ENCODE data around the gene LRFN5. TPM values are rescaled to one million over a fixed set of nuclear protein-coding genes. Genes with fewer than 3 reads are reported as not detected.
A peak's percentile ranks its signal among the peaks of the same experiment; 100 is the strongest.
"Not testable (repeated sequence)": the region's sequence is repeated elsewhere in the genome, so short reads cannot be mapped to it uniquely, and the experiment has no call there.

LRFN5 gene
- 13.3 TPM for total RNA-seq (ENCODE audit: unreplicated experiment)
- long read RNA-seq, partial matches to known transcripts, result 0 of 1 reads
- long read RNA-seq, other reads (novel, unspliced or antisense), result 1 of 1 reads

DNA sequence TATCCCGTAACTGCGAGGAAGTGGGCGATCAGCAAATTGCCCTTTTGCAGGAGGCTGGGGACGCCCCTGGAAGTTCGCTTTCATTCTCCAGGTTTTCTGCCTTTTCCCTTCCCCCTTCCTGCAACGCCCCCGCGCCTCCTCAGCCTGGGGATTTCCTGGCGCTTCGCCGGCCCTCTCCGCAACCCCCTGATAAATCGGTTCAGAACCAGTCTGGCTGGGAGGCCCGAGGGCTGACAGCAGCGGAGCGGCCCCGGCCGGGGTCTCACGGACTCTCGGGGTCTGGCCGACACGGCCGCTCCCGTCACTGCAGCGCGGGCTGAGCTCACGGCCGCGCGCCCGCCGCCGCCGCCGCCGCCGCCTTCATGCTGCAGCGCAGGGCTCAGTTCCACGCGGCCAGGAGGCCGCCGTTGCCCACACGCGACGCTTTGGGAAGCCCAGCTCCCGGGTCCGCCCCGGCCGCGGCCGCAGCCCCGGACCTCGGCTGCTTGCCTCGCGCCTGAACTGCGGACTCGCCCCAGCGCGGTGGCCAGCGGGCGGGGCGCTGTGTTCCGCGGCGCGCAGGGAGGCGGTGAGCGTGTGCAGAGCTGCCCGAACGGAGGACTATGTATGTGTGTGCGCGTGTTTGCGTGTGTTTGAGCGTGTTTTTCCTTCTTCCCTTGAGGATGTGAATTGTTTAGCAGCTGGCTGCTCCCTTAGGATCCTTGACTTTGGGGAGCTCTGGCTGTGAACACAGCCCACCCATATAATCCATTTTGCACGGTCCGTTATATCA is at the start of gene LRFN5:
TSS of gene LRFN5 (plus strand) at position 345 of the 772 bp plus-strand sequence.
- H3K27ac Mint-ChIP-seq (ENCODE audit: unreplicated experiment), result peak within 1 kb of the TSS; percentile 99
- TF ChIP-seq, protein P1, sequence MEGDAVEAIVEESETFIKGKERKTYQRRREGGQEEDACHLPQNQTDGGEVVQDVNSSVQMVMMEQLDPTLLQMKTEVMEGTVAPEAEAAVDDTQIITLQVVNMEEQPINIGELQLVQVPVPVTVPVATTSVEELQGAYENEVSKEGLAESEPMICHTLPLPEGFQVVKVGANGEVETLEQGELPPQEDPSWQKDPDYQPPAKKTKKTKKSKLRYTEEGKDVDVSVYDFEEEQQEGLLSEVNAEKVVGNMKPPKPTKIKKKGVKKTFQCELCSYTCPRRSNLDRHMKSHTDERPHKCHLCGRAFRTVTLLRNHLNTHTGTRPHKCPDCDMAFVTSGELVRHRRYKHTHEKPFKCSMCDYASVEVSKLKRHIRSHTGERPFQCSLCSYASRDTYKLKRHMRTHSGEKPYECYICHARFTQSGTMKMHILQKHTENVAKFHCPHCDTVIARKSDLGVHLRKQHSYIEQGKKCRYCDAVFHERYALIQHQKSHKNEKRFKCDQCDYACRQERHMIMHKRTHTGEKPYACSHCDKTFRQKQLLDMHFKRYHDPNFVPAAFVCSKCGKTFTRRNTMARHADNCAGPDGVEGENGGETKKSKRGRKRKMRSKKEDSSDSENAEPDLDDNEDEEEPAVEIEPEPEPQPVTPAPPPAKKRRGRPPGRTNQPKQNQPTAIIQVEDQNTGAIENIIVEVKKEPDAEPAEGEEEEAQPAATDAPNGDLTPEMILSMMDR (IDR thresholded peaks at IDR 0.05; ENCODE audit: unreplicated experiment), result no peak
- peak within 1 kb of the TSS; percentile 97 for H3K4me3 Mint-ChIP-seq (ENCODE audit: unreplicated experiment)
- H3K27me3 Mint-ChIP-seq (ENCODE audit: unreplicated experiment), result peaks cover 19% of the 10 kb centered on the region
- H3K4me1 Mint-ChIP-seq (ENCODE audit: unreplicated experiment), result peaks cover 25% of the 10 kb centered on the region
- DNase-seq (ENCODE audit: low spot score), result peak; percentile 58
- no peaks in the 10 kb centered on the region for H3K36me3 Mint-ChIP-seq (ENCODE audit: low read depth, unreplicated experiment)
- H3K9me3 Mint-ChIP-seq (ENCODE audit: unreplicated experiment), result no peaks in the 10 kb centered on the region

DNA sequence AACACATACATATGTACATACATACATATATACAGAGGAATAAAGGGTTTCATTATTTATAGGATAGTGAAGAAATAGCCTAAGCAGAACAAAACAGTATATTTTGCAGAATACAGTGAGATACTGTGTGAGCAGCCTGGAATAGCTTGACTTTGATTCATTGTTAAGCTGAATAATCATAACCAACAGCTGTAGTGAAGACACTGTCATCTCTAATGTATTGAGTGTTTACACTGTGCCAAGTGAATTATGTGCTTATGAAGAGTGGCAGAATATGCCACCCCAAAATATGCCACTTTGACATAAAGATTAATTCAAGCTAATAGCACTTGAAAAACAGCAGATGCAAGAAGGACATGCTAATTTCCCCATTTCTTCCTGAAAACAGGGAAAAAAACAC is 48.2 kb upstream of the LRFN5 start:
- Mint-ChIP-seq H3K27ac (ENCODE audit: unreplicated experiment) (no peak overlapping the region), H3K27me3 (ENCODE audit: unreplicated experiment) (no peaks in the 10 kb centered on the region), H3K36me3 (ENCODE audit: low read depth, unreplicated experiment) (no peaks in the 10 kb centered on the region), H3K4me1 (ENCODE audit: unreplicated experiment) (peaks cover 8% of the 10 kb centered on the region), H3K9me3 (ENCODE audit: unreplicated experiment) (no peaks in the 10 kb centered on the region), H3K4me3 (ENCODE audit: unreplicated experiment) (no peak overlapping the region)
- no peak for DNase-seq (ENCODE audit: low spot score)
- TF ChIP-seq, protein P1 (IDR thresholded peaks at IDR 0.05; ENCODE audit: unreplicated experiment), result no peak

DNA sequence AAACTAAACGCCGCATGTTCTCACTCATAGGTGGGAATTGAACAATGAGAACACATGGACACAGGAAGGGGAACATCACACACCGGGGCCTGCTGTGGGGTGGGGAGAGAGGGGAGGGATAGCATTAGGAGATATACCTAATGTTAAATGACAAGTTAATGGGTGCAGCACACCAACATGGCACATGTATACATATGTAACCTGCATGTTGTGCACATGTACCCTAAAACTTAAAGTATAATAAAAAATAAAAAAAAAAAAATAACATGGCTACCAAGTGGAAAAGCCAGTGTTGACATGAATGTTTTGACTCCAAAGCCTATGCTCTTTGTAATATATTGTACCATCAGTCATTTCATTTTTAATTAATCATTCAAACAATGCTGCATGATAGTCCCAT is 39.8 kb upstream of the LRFN5 start:
- H3K9me3 Mint-ChIP-seq (ENCODE audit: unreplicated experiment); H3K4me1 Mint-ChIP-seq (ENCODE audit: unreplicated experiment); H3K27me3 Mint-ChIP-seq (ENCODE audit: unreplicated experiment); H3K4me3 Mint-ChIP-seq (ENCODE audit: unreplicated experiment); H3K36me3 Mint-ChIP-seq (ENCODE audit: low read depth, unreplicated experiment); H3K27ac Mint-ChIP-seq (ENCODE audit: unreplicated experiment); DNase-seq (ENCODE audit: low spot score): not testable (repeated sequence)

DNA sequence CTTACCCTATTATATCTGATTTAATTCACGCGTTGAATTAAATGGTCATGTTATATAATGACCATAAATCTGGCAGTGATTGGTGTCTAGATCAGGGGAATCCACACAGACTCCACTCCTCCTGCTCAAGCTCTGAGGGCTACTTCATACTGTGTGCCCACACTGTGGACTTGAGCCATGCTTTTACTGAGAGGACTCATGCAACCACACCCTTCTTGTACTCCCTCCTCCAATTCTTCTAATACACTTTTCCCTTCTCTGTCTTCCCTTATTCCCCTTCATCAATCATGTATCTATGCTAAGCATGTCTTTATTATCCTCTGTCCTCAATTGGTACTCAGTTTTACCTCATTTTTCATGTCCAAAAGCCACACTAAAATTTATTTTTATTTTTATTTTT is 37.7 kb upstream of the LRFN5 start:
- no peak overlapping the region for H3K4me3 Mint-ChIP-seq (ENCODE audit: unreplicated experiment)
- TF ChIP-seq, protein P1 (IDR thresholded peaks at IDR 0.05; ENCODE audit: unreplicated experiment), result no peak

DNA sequence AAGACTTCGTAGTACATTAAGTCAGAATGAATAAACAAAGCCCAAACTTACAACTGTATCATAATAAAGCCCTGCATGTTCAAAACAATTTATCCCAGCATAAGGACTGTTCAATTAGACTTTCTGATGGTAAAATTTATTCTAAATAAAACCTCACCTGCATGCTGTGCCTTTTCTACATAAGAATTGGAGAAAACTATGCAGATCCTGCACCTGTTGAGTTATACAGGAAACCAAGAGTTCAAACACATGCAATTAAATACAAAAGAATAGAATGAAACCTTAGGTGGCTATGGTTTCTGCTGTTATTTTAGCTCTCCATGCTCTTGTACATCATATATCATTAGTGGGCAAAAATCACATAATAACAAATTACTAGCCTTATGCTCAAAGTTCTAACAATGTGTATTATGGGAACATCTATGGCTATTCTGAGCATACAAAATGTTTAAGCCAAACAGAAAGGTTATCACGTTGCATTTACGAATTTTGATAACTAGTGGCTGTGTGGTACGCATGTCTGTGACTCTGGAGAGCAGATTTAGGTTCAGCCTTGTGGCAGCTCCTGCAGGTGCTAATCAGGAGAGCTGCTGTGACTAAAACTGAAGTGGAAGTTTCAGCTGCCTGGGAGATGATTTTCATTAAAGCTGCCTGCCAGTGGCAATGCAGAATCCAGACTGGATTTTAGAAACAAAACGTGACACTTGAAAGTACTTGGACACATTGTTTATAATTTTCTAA is 36.1 kb upstream of the LRFN5 start:
- H3K27ac Mint-ChIP-seq (ENCODE audit: unreplicated experiment), result no peak overlapping the region
- TF ChIP-seq, protein P1 (IDR thresholded peaks at IDR 0.05; ENCODE audit: unreplicated experiment), result no peak

More for the DNA sequence above, 37.7 kb upstream of the LRFN5 start:
- Mint-ChIP-seq H3K27me3 (ENCODE audit: unreplicated experiment) (no peaks in the 10 kb centered on the region), H3K27ac (ENCODE audit: unreplicated experiment) (no peak overlapping the region), H3K9me3 (ENCODE audit: unreplicated experiment) (no peaks in the 10 kb centered on the region), H3K4me1 (ENCODE audit: unreplicated experiment) (no peaks in the 10 kb centered on the region), H3K36me3 (ENCODE audit: low read depth, unreplicated experiment) (no peaks in the 10 kb centered on the region)
- no peak for DNase-seq (ENCODE audit: low spot score)

More for the DNA sequence above, 36.1 kb upstream of the LRFN5 start:
- H3K4me3 Mint-ChIP-seq (ENCODE audit: unreplicated experiment), result no peak overlapping the region
- H3K9me3 Mint-ChIP-seq (ENCODE audit: unreplicated experiment), result no peaks in the 10 kb centered on the region
- H3K4me1 Mint-ChIP-seq (ENCODE audit: unreplicated experiment), result no peaks in the 10 kb centered on the region
- no peaks in the 10 kb centered on the region for H3K27me3 Mint-ChIP-seq (ENCODE audit: unreplicated experiment)
- no peaks in the 10 kb centered on the region for H3K36me3 Mint-ChIP-seq (ENCODE audit: low read depth, unreplicated experiment)
- no peak for DNase-seq (ENCODE audit: low spot score)
